DOHH2 (cell line): ENCODE measurements around the gene SCO2.

Experiments used
- EZH2phosphoT487 ChIP-seq: fragments of 200-600 bp; sonication (generic); IDR thresholded peaks from 2 replicates; pipeline ENCODE4 v1.6.1; 2017; ENCODE audit warnings: borderline replicate concordance, mild to moderate bottlenecking, antibody characterized with exemption, low read length, moderate library complexity, mixed read lengths
- TF ChIP-seq, protein P1 (sequence below): fragments of 200-600 bp; sonication (generic); IDR thresholded peaks from one replicate; pipeline ENCODE4 v1.5.1; 2014; ENCODE audit warnings: antibody characterized with exemption, mild to moderate bottlenecking, low read depth, low read length; ENCODE audit not compliant: poor library complexity, severe bottlenecking

DNA sequence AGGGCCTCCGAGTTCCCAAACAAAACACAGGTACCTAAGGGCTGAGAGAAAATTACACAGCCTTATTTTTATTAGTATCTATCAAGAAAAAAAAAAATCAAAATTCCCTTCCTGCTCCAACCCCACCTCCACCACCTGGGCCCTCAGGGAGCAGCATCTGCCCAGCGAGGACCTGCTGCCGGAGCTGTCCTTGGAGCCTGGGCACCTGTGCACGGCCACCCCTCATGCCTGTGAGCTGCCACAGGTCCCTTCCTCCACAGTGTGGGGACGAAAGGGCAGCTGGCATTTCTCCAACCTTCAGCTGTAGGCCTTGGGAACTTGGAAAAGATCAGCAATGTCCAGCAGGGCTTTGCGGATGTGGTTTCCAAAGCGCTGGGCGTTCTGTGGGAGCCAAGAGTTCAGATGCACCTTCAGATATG is 43.7 kb upstream of the SCO2 start:
- TF ChIP-seq EZH2phosphoT487, result no peak
- TF ChIP-seq, protein P1, sequence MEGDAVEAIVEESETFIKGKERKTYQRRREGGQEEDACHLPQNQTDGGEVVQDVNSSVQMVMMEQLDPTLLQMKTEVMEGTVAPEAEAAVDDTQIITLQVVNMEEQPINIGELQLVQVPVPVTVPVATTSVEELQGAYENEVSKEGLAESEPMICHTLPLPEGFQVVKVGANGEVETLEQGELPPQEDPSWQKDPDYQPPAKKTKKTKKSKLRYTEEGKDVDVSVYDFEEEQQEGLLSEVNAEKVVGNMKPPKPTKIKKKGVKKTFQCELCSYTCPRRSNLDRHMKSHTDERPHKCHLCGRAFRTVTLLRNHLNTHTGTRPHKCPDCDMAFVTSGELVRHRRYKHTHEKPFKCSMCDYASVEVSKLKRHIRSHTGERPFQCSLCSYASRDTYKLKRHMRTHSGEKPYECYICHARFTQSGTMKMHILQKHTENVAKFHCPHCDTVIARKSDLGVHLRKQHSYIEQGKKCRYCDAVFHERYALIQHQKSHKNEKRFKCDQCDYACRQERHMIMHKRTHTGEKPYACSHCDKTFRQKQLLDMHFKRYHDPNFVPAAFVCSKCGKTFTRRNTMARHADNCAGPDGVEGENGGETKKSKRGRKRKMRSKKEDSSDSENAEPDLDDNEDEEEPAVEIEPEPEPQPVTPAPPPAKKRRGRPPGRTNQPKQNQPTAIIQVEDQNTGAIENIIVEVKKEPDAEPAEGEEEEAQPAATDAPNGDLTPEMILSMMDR, result no peak
